ENCODE data around the gene ABCG4.
"Not testable (repeated sequence)": the region's sequence is repeated elsewhere in the genome, so short reads cannot be mapped to it uniquely, and the experiment has no call there.

Gene ABCG4

GRCh38 chr11:119149018-119149785, at the start of gene ABCG4:
Gene ABCG4 (plus strand): TSS chr11:119149052. CDS start chr11:119149966, 914 bp downstream.
- H3K4me1 ChIP-seq (ENCODE audit: control insufficient read depth, insufficient read depth, low read length): peaks cover 5% of the 10 kb centered on the region
- no peak for DNase-seq (ENCODE audit: low read depth, low spot score)
- no peaks in the 10 kb centered on the region for H3K36me3 ChIP-seq (ENCODE audit: control insufficient read depth, insufficient read depth, low read length)
- H3K9me3 ChIP-seq (ENCODE audit: control insufficient read depth, insufficient read depth, low read length): no peaks in the 10 kb centered on the region
- no peak within 1 kb of the TSS for H3K27ac ChIP-seq (ENCODE audit: low read length)
- peaks cover 22% of the 10 kb centered on the region for H3K27me3 ChIP-seq (ENCODE audit: control insufficient read depth, insufficient read depth, low read length)
- no CpG with 5 or more reads among the region's 73 CpGs for WGBS (ENCODE audit: insufficient coverage, insufficient read length)
- peak within 1 kb of the TSS; percentile 64; the same call in 1 of the 2 replicates for H3K4me3 ChIP-seq (ENCODE audit: low read length)

DNA sequence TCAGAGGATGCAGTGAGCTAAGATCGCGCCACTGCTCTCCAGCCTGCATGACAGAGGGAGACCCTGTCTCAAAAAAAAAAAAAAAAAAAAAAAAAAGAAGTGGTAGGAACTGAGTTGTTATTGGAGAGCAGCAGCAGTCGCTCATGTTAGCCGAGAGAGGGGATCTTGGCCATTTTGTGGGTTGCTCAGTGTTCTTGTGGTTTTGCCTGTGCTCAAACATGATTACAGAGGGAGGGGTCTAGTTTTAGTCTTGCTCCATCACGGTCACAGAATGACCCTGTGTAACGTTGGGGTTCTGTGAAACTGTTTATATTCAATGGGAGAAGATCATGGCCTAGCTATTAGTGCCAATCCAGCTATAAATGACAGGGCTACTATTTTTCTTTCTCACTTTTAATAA, 49.1 kb upstream of the ABCG4 start:
- H3K4me3 ChIP-seq (ENCODE audit: low read length): no peak overlapping the region
- peaks cover 9% of the 10 kb centered on the region; the same call in 1 of the 2 replicates for H3K36me3 ChIP-seq (ENCODE audit: control insufficient read depth, insufficient read depth, low read length)
- no peak overlapping the region for H3K27ac ChIP-seq (ENCODE audit: low read length)
- no peaks in the 10 kb centered on the region for H3K27me3 ChIP-seq (ENCODE audit: control insufficient read depth, insufficient read depth, low read length)
- no CpG with 5 or more reads among the region's 6 CpGs for WGBS (ENCODE audit: insufficient coverage, insufficient read length)
- no peaks in the 10 kb centered on the region for H3K9me3 ChIP-seq (ENCODE audit: control insufficient read depth, insufficient read depth, low read length)
- peaks cover 3% of the 10 kb centered on the region; the same call in 1 of the 2 replicates for H3K4me1 ChIP-seq (ENCODE audit: control insufficient read depth, insufficient read depth, low read length)
- no peak for DNase-seq (ENCODE audit: low read depth, low spot score)

DNA sequence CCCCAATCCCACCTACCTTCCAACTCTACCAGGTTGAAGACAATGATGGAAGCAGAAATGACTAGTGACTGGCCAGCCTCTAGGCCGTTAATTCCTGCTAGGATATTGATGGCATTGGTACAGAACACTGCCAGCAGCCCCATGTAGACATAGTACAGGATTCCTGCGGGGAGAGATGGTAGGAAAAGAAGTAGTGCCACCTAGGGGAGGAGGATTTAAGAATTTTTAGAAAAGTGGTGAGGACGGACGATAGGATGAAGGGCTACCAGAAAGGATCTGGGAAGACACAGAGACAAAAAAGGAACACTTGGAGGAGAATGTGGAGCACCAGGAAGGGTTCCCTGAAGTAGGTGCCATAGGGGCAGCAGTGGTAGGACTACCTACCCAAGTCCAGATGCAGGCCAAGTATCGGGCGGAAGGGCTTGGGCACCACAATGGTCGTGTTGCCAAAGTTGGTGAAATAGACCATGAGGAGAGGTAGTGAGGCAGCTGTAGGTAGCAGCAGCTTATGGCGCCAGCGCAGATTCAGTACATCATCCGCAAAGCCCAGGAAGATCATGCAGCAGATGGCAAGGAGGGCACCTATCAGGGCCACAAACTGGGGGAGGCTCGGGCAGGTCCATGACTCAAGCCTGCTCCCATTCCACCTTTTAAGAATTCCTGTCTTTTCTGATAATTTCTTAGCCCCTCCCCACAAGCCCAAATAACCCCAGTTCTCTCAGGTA, 48.4 kb upstream of the ABCG4 start:
- Histone ChIP-seq H3K27ac (ENCODE audit: low read length) (no peak overlapping the region), H3K9me3 (ENCODE audit: control insufficient read depth, insufficient read depth, low read length) (no peaks in the 10 kb centered on the region), H3K4me1 (ENCODE audit: control insufficient read depth, insufficient read depth, low read length) (peaks cover 3% of the 10 kb centered on the region; the same call in 1 of the 2 replicates), H3K36me3 (ENCODE audit: control insufficient read depth, insufficient read depth, low read length) (peaks cover 9% of the 10 kb centered on the region; the same call in 1 of the 2 replicates), H3K4me3 (ENCODE audit: low read length) (peak overlapping the region; percentile 53; the same call in 1 of the 2 replicates), H3K27me3 (ENCODE audit: control insufficient read depth, insufficient read depth, low read length) (no peaks in the 10 kb centered on the region)
- WGBS (ENCODE audit: insufficient coverage, insufficient read length): no CpG with 5 or more reads among the region's 11 CpGs
- DNase-seq (ENCODE audit: low read depth, low spot score): no peak

GRCh38 chr11:119100994-119101758, 47.7 kb upstream of the ABCG4 start:
- Histone ChIP-seq H3K27me3 (ENCODE audit: control insufficient read depth, insufficient read depth, low read length) (no peaks in the 10 kb centered on the region), H3K4me3 (ENCODE audit: low read length) (peak overlapping the region; percentile 53), H3K27ac (ENCODE audit: low read length) (no peak overlapping the region), H3K9me3 (ENCODE audit: control insufficient read depth, insufficient read depth, low read length) (no peaks in the 10 kb centered on the region), H3K4me1 (ENCODE audit: control insufficient read depth, insufficient read depth, low read length) (peaks cover 3% of the 10 kb centered on the region; the same call in 1 of the 2 replicates), H3K36me3 (ENCODE audit: control insufficient read depth, insufficient read depth, low read length) (peaks cover 9% of the 10 kb centered on the region; the same call in 1 of the 2 replicates)
- WGBS (ENCODE audit: insufficient coverage, insufficient read length): no CpG with 5 or more reads among the region's 29 CpGs
- no peak for DNase-seq (ENCODE audit: low read depth, low spot score)

- Histone ChIP-seq H3K27me3 (ENCODE audit: control insufficient read depth, insufficient read depth, low read length) (no peaks in the 10 kb centered on the region), H3K9me3 (ENCODE audit: control insufficient read depth, insufficient read depth, low read length) (no peaks in the 10 kb centered on the region), H3K27ac (ENCODE audit: low read length) (no peak within 1 kb of the TSS), H3K4me3 (ENCODE audit: low read length) (peak within 1 kb of the TSS; percentile 53), H3K4me1 (ENCODE audit: control insufficient read depth, insufficient read depth, low read length) (peaks cover 6% of the 10 kb centered on the region; the same call in 1 of the 2 replicates), H3K36me3 (ENCODE audit: control insufficient read depth, insufficient read depth, low read length) (peaks cover 7% of the 10 kb centered on the region; the same call in 1 of the 2 replicates)
- WGBS (ENCODE audit: insufficient coverage, insufficient read length): no CpG with 5 or more reads among the region's 32 CpGs
- DNase-seq (ENCODE audit: low read depth, low spot score): peak; percentile 97
These were observed 47.0 kb upstream of the ABCG4 start, which contains the start of gene DPAGT1 for GRCh38 chr11:119101759-119102423. Gene DPAGT1 (minus strand): TSS chr11:119101853. CDS start chr11:119101655, 198 bp downstream.

DNA sequence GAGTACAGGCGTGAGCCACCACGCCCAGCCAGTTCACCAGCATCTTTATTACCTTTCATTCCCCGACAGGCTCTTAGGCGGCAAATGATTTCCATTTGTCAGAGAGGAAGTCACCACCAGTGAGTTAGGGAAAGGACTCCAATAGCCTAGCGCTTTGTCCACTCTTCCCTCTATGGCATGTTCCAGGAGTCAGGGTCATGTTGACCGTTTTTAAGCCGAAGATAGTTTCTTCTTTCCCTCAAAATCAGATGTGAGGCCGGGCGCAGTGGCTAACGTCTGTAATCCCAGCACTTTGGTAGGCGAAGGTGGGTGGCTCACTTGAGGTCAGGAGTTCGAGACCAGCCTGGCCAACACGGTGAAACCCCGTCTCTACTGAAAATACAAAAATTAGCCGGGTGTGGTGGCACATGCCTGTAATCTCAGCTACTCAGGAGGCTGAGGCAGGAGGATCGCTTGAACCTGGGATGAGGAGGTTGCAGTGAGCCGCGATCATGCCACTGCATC, 45.6 kb upstream of the ABCG4 start:
- DNase-seq (ENCODE audit: low read depth, low spot score); H3K27ac ChIP-seq (ENCODE audit: low read length); H3K36me3 ChIP-seq (ENCODE audit: control insufficient read depth, insufficient read depth, low read length); H3K4me3 ChIP-seq (ENCODE audit: low read length); H3K4me1 ChIP-seq (ENCODE audit: control insufficient read depth, insufficient read depth, low read length); H3K27me3 ChIP-seq (ENCODE audit: control insufficient read depth, insufficient read depth, low read length); H3K9me3 ChIP-seq (ENCODE audit: control insufficient read depth, insufficient read depth, low read length): not testable (repeated sequence)
- WGBS (ENCODE audit: insufficient coverage, insufficient read length): no CpG with 5 or more reads among the region's 18 CpGs

DNA sequence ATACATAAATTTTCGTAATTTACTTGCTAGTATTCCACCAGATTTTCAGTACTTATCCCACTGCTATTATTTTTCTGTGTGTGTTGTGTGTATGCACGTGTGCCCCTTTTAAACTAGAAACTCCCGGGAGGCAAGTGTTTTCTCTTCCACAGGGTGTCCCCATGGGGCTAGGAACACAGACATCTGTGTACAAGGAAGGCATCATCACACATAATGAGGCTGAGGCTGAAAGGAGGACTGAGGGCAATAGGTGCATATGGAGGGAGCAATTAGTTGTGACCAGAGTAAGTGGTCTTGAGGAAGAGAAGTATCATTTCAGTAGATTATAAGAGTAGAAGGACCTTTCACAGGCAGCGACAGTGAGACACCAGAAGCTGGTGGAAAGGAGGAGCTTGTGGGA, 45.1 kb upstream of the ABCG4 start:
- H3K4me3 ChIP-seq (ENCODE audit: low read length): no peak overlapping the region
- no peaks in the 10 kb centered on the region for H3K36me3 ChIP-seq (ENCODE audit: control insufficient read depth, insufficient read depth, low read length)
- 100% methylated on average over 1 of the region's 4 CpGs for WGBS (ENCODE audit: insufficient coverage, insufficient read length)
- no peak for DNase-seq (ENCODE audit: low read depth, low spot score)
- no peak overlapping the region for H3K27ac ChIP-seq (ENCODE audit: low read length)
- peaks cover 8% of the 10 kb centered on the region; the same call in 1 of the 2 replicates for H3K4me1 ChIP-seq (ENCODE audit: control insufficient read depth, insufficient read depth, low read length)
- H3K9me3 ChIP-seq (ENCODE audit: control insufficient read depth, insufficient read depth, low read length): no peaks in the 10 kb centered on the region
- peaks cover 4% of the 10 kb centered on the region; the same call in 1 of the 2 replicates for H3K27me3 ChIP-seq (ENCODE audit: control insufficient read depth, insufficient read depth, low read length)

GRCh38 chr11:119106564-119107537, 42.0 kb upstream of the ABCG4 start, which contains the start of gene C2CD2L:
Gene C2CD2L (plus strand): TSS chr11:119107344. CDS start chr11:119107742, 398 bp downstream.
- H3K27me3 ChIP-seq (ENCODE audit: control insufficient read depth, insufficient read depth, low read length): peaks cover 4% of the 10 kb centered on the region; the same call in 1 of the 2 replicates
- H3K4me1 ChIP-seq (ENCODE audit: control insufficient read depth, insufficient read depth, low read length): 0 out of 2 replicates have a peak, but pooled peaks cover 6% of the 10 kb centered on the region
- no peak for DNase-seq (ENCODE audit: low read depth, low spot score)
- WGBS (ENCODE audit: insufficient coverage, insufficient read length): no CpG with 5 or more reads among the region's 49 CpGs
- H3K9me3 ChIP-seq (ENCODE audit: control insufficient read depth, insufficient read depth, low read length): no peaks in the 10 kb centered on the region
- no peak within 1 kb of the TSS for H3K27ac ChIP-seq (ENCODE audit: low read length)
- H3K36me3 ChIP-seq (ENCODE audit: control insufficient read depth, insufficient read depth, low read length): no peaks in the 10 kb centered on the region; the same call in 1 of the 2 replicates
- peak within 1 kb of the TSS; percentile 45 for H3K4me3 ChIP-seq (ENCODE audit: low read length)

All from iPS DF 6.9 (cell line).